Glutamatergic neuron (in vitro differentiated cells): ENCODE measurements around the gene HDAC8. TPM values are rescaled to one million over a fixed set of nuclear protein-coding genes. Genes with fewer than 3 reads are reported as not detected.
A peak's percentile ranks its signal among the peaks of the same experiment; 100 is the strongest.

Experiments used
- DNase-seq: peaks from one replicate; pipeline ENCODE4 v3.0.0; 2022
- H3K27ac Mint-ChIP-seq: one replicate; pipeline ENCODE4 v1.8.0; 2020; ENCODE audit warnings: mild to moderate bottlenecking, mixed read lengths, inconsistent platforms; ENCODE audit not compliant: unreplicated experiment
- H3K27me3 Mint-ChIP-seq: one replicate; pipeline ENCODE4 v1.8.0; 2020; ENCODE audit warnings: mild to moderate bottlenecking, moderate library complexity, mixed read lengths, inconsistent platforms; ENCODE audit not compliant: unreplicated experiment
- H3K36me3 Mint-ChIP-seq: one replicate; pipeline ENCODE4 v1.8.0; 2020; ENCODE audit warnings: mild to moderate bottlenecking, mixed read lengths, inconsistent platforms; ENCODE audit not compliant: unreplicated experiment
- H3K4me1 Mint-ChIP-seq: one replicate; pipeline ENCODE4 v1.8.0; 2020; ENCODE audit warnings: mild to moderate bottlenecking, low read depth, mixed read lengths, inconsistent platforms; ENCODE audit not compliant: unreplicated experiment
- H3K4me3 Mint-ChIP-seq: one replicate; pipeline ENCODE4 v1.8.0; 2020; ENCODE audit warnings: mild to moderate bottlenecking, mixed read lengths, inconsistent platforms; ENCODE audit not compliant: unreplicated experiment
- H3K9me3 Mint-ChIP-seq: one replicate; pipeline ENCODE4 v1.8.0; 2020; ENCODE audit warnings: mild to moderate bottlenecking, moderate library complexity, mixed read lengths, inconsistent platforms; ENCODE audit not compliant: unreplicated experiment
- CTCF ChIP-seq: fragments of 200-600 bp; sonication (generic); IDR thresholded peaks from one replicate; pipeline ENCODE4 v1.5.0; 2021; ENCODE audit not compliant: partially characterized antibody, unreplicated experiment
- total RNA-seq: library from RNA; stranded (reverse); fragmentation: NEBNext Ultra II Directional; extraction: Animal tissue kit (Norgen Biotek cat#: 25700); gene quantifications from one replicate; pipeline ENCODE4 v1.2.1, GENCODE V29; 2021; ENCODE audit not compliant: unreplicated experiment

HDAC8 gene
- total RNA-seq, 1 donor from 2014 or later: 49.0 TPM

- no peaks in the 10 kb centered on the region for H3K9me3 Mint-ChIP-seq
- H3K4me3 Mint-ChIP-seq: no peak overlapping the region
- DNase-seq: no peak
- no peak overlapping the region for H3K27ac Mint-ChIP-seq
- TF ChIP-seq CTCF: no peak
- peaks cover 1% of the 10 kb centered on the region for H3K27me3 Mint-ChIP-seq
- H3K4me1 Mint-ChIP-seq: peaks cover 6% of the 10 kb centered on the region
- no peaks in the 10 kb centered on the region for H3K36me3 Mint-ChIP-seq
Measured at GRCh38 chrX:72536542-72536941, 36.1 kb downstream of the HDAC8 start.

- DNase-seq: no peak
- no peak for TF ChIP-seq CTCF
- Mint-ChIP-seq H3K27me3 (no peaks in the 10 kb centered on the region), H3K4me1 (peaks cover 3% of the 10 kb centered on the region), H3K4me3 (no peak overlapping the region), H3K9me3 (no peaks in the 10 kb centered on the region), H3K36me3 (no peaks in the 10 kb centered on the region), H3K27ac (no peak overlapping the region)
Measured at GRCh38 chrX:72532366-72532765, 40.3 kb downstream of the HDAC8 start.

- Mint-ChIP-seq H3K4me3 (peak overlapping the region; percentile 2), H3K9me3 (no peaks in the 10 kb centered on the region), H3K4me1 (peaks cover 3% of the 10 kb centered on the region), H3K27ac (no peak overlapping the region), H3K27me3 (peaks cover 3% of the 10 kb centered on the region), H3K36me3 (no peaks in the 10 kb centered on the region)
- no peak for DNase-seq
- TF ChIP-seq CTCF: no peak
Measured at GRCh38 chrX:72526534-72527508, 45.8 kb downstream of the HDAC8 start.

DNA sequence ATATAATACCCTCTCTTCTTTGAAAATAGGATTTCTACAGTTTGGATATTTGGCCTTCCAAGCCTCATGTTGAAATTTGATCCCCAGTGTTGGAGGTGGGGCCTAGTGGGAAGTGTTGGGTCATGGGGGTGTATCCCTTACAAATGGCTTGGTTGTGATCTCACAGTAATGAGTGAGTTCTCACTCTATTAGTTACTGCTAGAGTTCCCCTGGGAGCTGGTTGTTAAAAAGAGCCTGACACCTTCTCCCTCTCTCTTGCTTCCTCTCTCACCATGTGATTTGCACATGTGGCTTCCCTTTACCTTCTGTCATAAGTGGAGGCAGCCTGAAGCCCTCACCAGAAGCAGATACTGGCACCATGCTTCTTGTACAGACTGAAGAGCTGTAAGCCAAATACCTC, 73.9 kb downstream of the HDAC8 start:
- peaks cover 8% of the 10 kb centered on the region for H3K36me3 Mint-ChIP-seq
- peak; percentile 13 for DNase-seq
- H3K4me3 Mint-ChIP-seq: no peak overlapping the region
- peaks cover 5% of the 10 kb centered on the region for H3K27me3 Mint-ChIP-seq
- no peak for TF ChIP-seq CTCF
- H3K27ac Mint-ChIP-seq: peak overlapping the region; percentile 92
- peaks cover 4% of the 10 kb centered on the region for H3K4me1 Mint-ChIP-seq
- peaks cover 6% of the 10 kb centered on the region for H3K9me3 Mint-ChIP-seq

GRCh38 chrX:72495046-72495445, 77.6 kb downstream of the HDAC8 start:
- H3K36me3 Mint-ChIP-seq: peaks cover 5% of the 10 kb centered on the region
- H3K4me3 Mint-ChIP-seq: no peak overlapping the region
- H3K27me3 Mint-ChIP-seq: peaks cover 2% of the 10 kb centered on the region
- peaks cover 4% of the 10 kb centered on the region for H3K9me3 Mint-ChIP-seq
- H3K4me1 Mint-ChIP-seq: peaks cover 4% of the 10 kb centered on the region
- no peak overlapping the region for H3K27ac Mint-ChIP-seq
- DNase-seq: no peak
- TF ChIP-seq CTCF: no peak
